GM19455 (cell line): ENCODE results near the gene CHKB.
"Not testable (repeated sequence)": the region's sequence is repeated elsewhere in the genome, so short reads cannot be mapped to it uniquely, and the experiment has no call there.

ENCODE experiments used
- ATAC-seq: cut with Tn5 transposase; IDR thresholded peaks from one replicate; pipeline ENCODE4 v1.9.1; 2021; ENCODE audit not compliant: unreplicated experiment

CHKB gene

DNA sequence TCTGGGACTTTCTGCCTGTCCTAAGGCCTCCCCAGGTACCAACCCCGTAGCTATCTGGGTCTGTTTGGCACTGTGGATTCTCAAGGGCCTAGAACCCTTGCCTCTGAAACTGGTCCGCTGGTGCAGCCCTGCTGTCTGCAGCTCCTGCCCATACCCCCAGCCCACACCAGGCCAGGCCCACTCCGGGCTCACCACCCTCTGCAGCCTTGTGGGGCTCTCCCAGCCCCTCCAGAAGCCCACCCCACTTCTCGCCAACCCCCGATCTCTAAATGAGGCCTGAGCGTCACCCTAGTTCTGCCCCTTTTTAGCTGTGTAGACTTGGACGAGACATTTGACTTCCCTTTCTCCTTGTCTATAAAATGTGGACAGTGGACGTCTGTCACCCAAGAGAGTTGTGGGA is 32.3 kb downstream of the CHKB start:
- ATAC-seq = no peak

DNA sequence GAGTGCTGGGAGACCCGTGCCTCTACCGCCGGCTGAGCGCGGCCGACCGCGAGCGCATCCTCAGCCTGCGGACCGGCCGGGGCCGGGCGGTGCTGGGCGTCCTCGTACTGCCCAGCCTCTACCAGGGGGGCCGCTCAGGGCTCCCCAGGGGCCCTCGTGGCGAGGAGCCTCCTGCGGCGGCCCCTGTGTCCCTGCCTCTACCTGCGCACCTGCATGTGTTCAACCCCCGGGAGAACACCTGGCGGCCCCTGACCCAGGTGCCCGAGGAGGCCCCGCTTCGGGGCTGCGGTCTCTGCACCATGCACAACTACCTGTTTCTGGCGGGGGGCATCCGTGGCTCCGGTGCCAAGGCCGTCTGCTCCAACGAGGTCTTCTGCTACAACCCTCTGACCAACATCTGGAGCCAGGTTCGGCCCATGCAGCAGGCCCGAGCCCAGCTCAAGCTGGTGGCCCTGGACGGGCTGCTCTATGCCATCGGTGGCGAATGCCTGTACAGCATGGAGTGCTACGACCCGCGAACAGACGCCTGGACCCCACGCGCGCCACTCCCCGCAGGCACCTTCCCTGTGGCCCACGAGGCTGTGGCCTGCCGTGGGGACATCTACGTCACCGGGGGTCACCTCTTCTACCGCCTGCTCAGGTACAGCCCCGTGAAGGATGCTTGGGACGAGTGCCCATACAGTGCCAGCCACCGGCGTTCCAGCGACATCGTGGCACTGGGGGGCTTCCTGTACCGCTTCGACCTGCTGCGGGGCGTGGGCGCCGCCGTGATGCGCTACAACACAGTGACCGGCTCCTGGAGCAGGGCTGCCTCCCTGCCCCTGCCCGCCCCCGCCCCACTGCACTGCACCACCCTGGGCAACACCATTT is 33.5 kb downstream of the CHKB start:
- ATAC-seq = no peak

DNA sequence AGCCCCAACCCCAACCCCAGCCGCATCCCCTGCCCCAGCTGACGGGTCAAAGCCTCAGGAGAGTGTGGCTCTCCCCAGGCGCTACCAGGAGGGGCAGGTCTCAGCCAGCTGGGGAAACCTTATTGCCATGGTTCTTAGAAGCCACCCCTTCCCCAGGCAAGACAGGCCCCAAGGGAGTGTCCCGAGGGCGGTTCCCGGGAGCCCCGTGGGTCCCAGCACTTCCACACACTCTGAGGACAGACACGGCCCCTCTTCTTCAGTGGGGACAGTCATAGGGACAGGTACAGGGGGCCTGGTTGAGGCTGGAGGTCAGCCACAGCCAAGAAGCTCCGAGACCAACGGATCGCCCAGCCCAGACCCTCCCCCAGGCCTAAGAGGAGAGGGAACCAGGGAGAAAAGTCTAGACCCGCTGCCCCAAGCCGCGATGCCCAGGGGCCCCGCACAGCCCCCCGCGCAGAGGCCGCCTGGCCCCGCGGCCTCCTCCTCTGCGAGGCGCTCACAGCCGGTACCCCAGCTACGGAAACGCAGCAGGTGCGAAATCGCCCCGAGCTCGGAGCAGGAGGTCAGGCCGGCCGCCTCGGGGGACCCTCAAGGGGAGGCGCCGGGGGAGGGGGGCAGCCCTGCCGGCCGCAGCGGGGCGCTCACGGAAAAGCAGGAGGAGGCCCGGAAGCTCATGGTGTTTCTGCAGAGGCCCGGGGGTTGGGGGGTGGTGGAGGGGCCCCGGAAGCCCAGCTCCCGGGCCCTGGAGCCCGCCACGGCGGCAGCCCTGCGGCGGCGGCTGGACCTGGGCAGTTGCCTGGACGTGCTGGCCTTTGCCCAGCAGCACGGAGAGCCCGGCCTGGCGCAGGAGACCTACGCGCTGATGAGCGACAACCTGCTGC is 34.4 kb downstream of the CHKB start:
- ATAC-seq = no peak

DNA sequence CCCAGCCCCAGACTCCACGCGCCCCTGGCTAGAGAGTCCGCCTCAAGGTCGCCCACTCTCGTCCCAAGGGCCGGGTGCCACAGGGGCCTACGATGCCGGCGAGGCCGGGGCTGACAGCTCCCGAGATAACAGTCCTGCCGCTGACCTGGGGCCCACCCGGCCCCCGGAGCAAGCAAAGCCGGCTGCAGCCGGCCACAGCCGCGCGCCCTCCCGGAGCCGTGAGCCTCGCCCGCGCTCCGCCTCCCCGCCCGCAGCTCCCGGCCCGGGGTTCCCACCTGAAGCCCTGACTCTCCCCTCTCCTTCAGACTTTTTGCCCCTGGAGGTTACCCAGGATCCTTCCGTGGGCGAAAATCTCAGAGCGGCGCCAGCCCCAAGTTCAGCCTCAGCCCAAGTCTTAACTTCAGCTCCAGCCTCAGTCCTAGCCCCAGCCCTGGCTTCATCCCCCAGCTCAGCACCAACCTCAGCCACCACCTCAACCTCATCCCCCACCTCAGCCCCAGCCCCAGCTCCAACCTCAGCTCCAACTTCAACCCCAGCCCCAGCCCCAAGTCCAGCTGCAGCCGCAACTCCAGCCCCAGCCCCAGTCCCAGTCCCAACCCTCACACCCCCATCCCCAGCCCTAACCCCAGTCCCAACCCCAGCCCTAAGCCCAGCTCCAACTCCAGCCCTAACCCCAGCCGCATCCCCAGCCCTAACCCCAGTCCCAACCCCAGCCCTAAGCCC is 35.2 kb downstream of the CHKB start:
- no peak for ATAC-seq

DNA sequence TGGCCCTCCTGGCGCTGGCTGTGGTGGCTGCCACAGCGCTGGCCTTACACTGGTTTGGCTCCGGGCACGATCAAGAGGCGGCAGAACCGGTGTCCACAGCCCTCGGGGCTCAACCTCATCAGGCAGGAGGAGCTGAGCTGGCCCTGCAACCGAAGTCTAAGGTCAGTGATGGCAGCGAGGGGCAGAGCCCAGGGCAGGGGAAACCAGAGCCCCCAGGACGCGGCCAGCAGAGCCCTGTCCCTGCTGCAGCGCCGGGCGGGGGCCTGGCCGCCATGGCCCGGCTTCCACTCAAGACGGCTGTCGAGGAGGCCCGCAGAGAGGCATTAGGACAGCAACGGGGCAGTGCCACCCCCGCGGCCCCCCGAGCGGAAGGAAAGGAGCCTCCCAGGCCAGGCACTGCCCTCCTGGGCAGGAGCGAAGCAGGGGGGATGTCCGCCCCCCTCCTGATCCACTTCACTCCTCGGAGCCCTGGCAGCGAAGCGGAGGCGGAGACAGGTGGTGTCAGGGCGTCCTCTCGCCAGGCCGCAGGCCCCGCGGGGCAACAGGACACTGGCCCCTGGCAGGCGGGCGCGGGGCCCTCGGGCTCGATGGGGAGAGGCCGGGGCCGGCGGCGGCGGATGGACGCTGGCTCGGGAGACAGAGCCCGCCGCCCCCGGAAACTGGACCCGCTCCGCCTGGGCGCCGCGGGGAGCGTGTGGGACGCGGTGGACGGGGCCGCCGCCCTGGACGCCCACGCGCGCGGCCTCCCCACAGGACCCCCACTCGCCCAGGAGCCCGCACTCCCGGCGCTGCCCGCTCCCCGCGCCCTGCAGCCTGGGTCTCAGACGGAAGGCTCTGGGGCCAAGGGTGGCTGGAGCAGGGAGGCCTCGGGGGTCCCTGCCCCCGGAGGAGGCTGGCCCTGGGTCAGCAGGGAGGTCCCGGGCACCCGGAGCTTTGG is 36.1 kb downstream of the CHKB start:
- no peak for ATAC-seq

DNA sequence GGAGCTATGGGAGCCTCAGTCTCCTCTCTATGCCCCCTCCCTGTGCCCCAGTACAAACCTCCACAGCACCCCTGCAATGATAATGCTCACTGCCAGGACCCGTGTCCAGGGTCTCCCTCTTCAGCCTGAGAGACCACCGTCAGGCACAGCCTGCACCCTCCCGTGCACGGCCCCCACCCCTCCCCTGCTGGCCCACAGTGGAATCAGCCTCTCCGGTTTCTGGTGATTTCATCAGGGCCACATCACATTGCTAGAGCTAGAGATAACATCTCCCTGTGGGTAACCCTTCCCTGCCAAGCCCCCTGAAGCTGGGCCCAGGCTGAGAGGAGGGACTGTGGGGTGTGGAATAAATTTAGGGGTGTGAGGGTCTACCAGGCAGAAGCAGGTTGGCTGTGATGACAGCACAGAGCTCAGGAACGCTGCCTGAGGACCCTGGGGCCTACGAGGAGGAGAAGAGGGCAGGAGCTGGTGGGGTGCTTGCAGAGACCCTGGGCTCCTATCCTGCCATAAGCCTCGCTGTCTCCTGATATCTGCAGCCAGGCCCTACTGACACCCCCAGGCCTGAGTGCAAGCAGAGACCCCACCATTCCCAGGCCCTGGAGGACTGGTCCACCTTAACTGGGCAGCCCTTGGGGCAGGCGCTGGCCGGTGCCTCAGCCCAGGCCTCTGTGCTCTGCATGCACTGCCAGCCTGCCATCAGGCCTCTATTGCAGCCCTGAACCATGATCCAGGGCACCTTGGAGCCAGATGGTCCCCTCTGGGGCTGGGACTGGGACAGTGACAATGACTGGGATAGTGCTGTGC is 36.9 kb downstream of the CHKB start, which contains the start of gene KLHDC7B:
TSS of gene KLHDC7B (plus strand) at position 378 of the 804 bp plus-strand sequence. CDS start at position 723, 345 bp downstream.
- ATAC-seq = no peak

DNA sequence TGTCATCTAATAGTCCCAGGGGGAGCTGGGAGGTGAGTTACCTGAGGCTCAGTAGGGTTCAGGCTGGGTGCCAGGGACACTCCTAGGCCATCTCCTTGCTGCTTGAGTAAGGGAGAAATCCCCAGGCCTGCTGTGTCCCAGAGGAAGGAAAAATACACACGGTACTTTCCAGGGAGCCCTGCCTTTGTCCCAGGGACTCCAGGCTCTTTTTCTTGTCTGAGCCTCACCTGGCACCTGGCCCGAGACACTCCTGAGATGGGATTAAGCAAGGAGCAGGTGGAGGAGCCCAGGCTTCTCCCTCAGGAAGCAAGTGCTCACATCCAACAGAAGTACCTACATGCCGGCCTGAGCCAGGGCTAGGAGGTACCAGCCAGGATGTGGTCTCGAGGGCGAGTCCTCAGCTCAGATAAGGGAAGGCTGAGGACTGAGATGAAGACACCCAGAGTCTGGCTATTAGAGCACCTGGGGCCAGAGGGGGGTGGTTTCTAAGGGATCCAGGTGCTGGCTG is 37.8 kb downstream of the CHKB start:
- ATAC-seq = no peak

DNA sequence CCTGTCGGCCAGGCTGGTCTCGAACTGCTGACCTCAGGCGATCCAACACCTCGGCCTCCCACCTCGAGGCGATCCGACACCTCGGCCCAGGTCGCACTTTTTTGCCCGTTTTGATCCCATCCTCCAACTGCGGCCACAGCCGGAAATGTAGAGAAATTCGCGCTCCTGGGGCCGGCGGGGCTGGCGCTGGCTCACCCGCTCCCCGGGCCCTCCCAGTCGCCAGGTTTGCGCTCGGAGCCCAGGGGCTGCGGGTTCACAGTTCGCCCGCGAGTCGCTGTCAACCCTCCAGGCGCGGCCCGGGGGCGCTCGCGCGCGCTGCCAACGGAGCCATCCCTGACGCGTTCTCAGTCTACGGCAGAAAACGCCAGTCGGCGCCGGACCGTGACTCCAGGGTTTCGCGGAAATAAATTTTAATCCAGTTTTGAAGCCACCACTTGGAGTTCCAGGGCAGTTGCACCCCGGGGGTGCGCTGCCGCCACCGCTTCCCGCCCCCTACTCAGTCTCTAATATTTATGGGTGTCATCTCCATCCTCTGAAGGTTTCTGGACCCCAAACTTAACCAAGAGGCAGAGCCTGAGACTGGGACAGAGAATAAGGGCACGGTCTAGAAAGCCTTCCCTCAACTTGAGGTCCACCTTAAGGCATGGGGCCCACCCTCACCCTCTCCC is 38.4 kb downstream of the CHKB start:
- no peak for ATAC-seq

DNA sequence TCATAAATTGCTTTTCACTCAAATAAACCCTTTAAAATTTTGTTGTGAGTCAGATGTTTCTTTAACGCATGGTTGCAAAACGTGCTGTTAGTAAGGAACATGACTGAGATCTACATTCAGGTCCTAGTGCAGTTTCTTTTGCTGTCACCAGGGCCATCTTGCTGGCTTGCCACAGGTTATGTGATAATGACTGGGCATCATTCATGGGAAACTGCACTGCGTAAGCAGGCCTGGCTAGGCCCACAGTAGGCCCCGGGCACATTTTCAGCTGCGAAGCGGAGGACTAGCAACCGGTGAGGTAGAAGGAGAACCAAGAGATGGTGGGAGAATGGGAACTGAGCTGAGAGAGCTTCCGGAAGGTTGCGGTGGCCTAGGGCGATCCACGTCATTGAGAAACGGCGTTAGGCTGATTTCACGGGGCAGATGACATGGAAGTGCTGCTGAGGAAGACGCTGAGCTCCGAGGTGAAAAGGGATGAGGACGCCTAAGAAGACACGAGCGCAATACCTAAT is 40.2 kb downstream of the CHKB start:
- ATAC-seq = no peak

DNA sequence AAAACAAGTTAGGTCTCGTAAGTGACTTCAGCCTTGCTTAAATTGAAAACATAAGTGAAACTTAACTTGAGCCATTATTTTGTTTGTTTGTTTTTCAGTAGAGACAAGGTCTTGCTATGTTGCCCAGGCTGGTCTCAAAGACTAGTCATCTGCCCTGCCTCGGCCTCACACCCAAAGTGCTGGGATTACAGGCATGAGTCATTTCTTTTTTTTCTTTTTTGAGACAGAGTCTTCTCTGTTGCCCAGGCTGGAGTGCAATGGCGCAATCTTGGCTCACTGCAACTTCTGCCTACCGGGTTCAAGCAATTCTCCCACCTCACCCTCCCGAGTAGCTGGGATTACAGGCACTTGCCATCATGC is 41.0 kb downstream of the CHKB start:
- ATAC-seq = not testable (repeated sequence)

DNA sequence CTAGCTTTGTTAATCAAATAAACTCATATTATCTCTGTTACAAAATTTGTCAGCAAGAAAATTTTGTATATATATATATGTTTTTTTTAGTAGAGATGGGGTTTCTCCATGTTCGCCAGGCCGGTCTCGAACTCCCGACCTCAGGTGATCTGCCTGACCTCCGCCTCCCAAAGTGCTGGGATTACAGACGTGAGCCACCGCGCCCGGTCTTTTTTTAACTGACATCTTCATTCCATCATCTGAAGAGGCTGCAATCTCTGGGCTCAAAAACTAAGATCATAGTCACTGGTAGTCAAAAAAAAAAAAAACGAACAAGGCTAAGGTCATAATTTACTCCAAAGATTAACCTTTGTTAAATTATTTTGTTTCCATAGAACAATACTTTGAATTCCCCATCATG is 42.3 kb downstream of the CHKB start:
- ATAC-seq = no peak

DNA sequence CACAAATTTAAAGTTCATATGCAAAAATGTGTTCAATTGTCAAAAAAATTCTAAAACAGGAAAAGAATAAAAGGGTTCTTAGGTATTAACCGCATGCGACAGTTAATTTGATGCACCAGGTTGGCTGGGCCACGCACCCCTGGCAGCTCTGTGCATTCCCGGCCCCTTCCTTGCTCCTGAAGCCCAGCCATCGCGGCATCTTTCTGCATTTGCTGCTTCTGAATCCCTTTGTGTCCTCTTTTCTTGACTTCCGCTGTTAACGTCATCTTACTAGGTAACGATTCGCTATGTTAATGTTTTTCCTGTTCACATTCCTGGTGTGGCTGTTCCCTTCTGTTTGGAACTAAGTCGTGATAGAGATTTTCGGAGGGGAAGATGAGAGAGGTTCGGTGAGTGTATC is 44.9 kb downstream of the CHKB start:
- no peak for ATAC-seq

DNA sequence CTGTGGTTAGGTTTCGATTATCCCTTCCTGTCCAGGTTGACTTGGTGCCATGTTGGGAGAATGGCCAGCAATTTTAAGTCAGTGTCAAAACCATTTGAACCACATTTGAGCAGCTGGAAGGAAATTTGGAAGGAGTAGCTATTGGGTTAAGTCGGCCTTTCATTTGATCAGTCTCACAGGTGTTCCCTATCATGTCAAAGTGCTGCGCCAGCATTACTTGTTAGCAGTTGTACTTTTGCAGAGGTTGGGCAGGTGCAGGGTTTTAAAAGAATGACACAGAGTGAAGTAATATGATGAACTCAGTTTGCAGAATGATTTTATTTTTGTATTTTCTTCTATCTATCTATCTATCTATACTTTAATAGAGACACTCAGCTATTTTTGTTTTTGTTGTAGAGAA is 46.4 kb downstream of the CHKB start:
- no peak for ATAC-seq

DNA sequence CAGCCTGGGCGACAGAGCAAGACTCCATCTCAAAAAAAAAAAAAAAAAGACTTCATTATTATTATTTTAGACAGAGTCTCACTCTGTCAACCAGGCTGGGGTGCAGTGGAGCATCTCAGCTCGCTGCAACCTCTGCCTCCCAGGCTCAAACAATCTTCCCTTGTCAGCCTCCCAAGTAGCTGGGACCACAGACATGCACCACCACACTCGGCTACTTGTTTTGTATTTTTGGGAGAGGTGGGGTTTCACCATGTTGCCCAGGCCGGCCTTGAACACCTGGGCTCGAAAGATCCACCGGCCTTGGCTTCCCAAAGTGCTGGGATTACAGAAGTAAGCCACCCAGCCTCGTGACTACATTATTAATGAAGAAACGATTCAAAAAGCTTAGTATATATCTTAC is 47.5 kb downstream of the CHKB start:
- no peak for ATAC-seq

DNA sequence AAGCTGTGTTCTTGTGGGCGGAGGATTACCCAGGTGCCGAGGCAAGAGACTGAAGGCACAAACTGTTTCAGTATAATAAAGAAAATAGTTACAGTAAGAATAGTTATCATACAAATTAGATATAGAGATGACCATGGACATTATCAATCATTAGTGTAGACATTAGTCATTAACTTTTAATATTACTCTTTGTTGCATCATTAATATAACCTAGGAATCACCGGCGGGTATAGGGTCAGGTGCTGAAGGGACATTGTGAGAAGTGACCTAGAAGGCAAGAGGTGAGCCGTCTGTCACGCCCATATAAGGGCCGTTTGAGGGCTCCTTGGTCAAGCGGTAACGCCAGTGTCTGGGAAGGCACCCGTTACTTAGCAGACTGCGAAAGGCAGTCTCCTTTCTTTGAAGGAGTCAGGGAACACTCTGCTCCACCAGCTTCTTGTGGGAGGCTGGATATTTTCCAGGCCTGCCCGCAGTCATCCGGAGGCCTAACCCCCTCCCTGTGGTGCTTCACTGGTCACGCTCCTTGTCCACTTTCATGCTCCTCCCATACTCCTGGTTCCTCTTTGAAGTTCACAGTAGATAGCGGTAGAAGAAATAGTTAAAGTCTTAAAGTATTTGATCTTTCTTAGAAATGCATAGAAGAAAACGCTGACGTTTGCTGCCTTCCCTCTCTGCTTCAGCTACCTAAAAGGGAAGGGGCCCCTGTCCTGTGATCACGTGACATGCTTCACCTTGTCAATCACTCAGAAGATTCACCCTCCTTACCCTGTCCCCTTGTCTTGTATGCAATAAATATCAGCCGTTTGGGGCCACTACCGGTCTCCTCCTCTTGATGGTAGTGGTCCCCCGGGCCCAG is 48.6 kb downstream of the CHKB start:
- ATAC-seq = not testable (repeated sequence)

DNA sequence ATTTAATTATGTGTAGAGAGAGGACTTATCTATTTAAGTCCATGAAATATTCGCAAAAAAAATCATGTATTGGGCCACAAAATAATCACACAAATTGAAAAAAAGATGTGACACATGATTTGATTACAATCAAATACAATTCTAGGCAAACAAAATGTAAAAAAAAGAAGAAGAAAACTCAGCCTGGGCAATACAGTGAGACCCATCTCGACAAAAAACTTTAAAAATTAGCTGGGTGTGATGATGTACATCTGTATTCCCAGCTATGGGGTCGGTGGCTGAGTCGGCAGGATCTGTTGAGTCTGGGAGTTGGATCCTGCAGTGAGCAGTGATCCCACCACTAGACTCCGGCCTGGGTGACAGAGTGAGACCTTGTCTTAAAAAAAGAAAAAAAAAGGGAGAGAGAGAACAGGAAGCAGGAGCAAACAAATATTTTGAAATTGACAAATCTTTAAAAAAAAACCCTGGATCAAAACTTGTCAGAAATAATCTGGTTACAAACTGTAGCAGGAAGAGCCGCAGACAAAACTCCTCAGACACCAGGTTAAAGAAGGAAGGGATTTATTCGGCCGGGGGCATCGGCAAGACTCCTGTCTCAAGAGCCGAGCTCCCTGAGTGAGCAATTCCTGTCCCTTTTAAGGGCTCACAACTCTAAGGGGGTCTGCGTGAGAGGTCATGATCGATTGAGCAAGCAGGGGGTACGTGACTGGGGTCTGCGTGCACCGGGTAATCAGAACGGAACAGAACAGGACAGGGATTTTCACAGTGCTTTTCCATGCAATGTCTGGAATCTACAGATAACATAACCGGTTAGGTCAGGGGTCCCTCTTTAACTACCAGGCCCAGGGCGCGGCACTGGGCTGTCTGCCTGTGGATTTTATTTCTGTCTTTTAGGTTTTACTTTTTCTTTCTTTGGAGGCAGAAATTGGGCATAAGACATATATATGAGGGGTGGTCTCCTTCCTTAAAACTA is 49.5 kb downstream of the CHKB start:
- no peak for ATAC-seq
